Activated T-helper 2 cell treated with anti-CD3 and anti-CD28 coated beads, Interferon-gamma antibody, Interleukin-2, Interleukin-4, amounts not matched to agents 10 μg/mL and 5 μg/mL and 100 μg/mL, durations not matched to agents 14 hours and 24 hours and 36 hours (primary cell): ENCODE results near the gene RAET1L. TPM values are rescaled to one million over a fixed set of nuclear protein-coding genes. Genes with fewer than 3 reads are reported as not detected.
"Not testable (repeated sequence)": the region's sequence is repeated elsewhere in the genome, so short reads cannot be mapped to it uniquely, and the experiment has no call there.

Experiments used
- DNase-seq: peaks from one replicate; pipeline ENCODE4 v3.0.0; 2021; ENCODE audit warnings: low spot score
- H3K27ac Mint-ChIP-seq: one replicate; pipeline ENCODE4 v1.8.0; 2021; ENCODE audit warnings: mixed read lengths
- H3K27me3 Mint-ChIP-seq: one replicate; pipeline ENCODE4 v1.8.0; 2021; ENCODE audit warnings: low read depth, mixed read lengths
- H3K36me3 Mint-ChIP-seq: one replicate; pipeline ENCODE4 v1.8.0; 2021; ENCODE audit warnings: low read depth, mixed read lengths
- H3K4me1 Mint-ChIP-seq: one replicate; pipeline ENCODE4 v1.8.0; 2021; ENCODE audit warnings: low read depth, mixed read lengths
- H3K4me3 Mint-ChIP-seq: one replicate; pipeline ENCODE4 v1.8.0; 2021; ENCODE audit warnings: low read depth, mild to moderate bottlenecking, moderate library complexity, mixed read lengths
- H3K9me3 Mint-ChIP-seq: one replicate; pipeline ENCODE4 v1.8.0; 2021; ENCODE audit warnings: mixed read lengths
- intact Hi-C: fragments of 100-400 bp; cut with micrococcal nuclease; formaldehyde crosslinking; loops from one replicate; pipeline ENCODE4 v1.15.1; 2023
- total RNA-seq: library from RNA; stranded (reverse); gene quantifications from 2 replicates; pipeline ENCODE4 v1.2.3, GENCODE V29; 2022

The RAET1L gene
- total RNA-seq, 1 donor from 2014 or later = not detected

DNA sequence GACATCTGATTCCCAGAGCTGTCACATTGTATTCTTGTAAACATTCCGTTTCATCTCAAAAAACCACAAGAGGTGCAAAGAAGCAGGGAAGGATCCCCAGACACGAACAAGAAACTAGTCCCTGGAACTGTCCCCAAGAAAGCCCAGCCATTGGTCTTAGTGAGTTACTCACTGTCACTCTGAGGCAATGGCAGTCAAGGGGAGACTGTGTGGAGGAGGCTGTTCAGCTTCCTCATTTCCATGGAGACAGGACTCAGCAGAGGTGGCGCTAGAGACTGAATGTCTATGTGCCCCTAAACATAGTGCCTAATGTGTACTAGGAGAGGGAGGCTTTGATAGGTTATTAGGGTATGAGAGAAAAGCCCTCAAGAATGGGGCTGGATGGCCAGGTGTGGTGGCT, 50.5 kb downstream of the RAET1L start:
- Mint-ChIP-seq H3K4me1 (no peaks in the 10 kb centered on the region), H3K27me3 (peaks cover 73% of the 10 kb centered on the region), H3K36me3 (no peaks in the 10 kb centered on the region), H3K9me3 (no peaks in the 10 kb centered on the region), H3K4me3 (no peak overlapping the region), H3K27ac (no peak overlapping the region)
- DNase-seq = no peak
- intact Hi-C loops = no loop called here

DNA sequence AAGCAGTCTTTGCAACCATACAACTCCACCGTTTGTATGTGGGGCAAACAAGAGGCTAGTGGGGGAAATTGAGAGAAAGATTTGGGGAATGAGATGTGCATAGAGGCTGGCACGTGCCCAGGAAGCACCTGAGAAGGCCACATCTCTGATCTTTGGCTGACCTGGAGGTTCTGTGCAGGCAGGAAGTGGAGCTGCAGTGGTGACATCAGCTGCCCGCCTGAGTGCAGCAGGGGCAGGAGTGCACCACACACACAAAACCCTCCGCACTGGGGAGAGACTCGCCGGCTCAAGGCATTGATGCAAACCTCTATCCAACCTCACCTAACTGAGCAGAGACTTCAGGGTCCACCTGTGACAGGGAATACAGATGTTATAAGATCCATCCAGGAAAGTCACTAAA, 50.9 kb downstream of the RAET1L start:
- peaks cover 73% of the 10 kb centered on the region for H3K27me3 Mint-ChIP-seq
- H3K4me3 Mint-ChIP-seq, H3K36me3 Mint-ChIP-seq, DNase-seq, H3K4me1 Mint-ChIP-seq, H3K9me3 Mint-ChIP-seq, H3K27ac Mint-ChIP-seq, intact Hi-C loops: not testable (repeated sequence)

DNA sequence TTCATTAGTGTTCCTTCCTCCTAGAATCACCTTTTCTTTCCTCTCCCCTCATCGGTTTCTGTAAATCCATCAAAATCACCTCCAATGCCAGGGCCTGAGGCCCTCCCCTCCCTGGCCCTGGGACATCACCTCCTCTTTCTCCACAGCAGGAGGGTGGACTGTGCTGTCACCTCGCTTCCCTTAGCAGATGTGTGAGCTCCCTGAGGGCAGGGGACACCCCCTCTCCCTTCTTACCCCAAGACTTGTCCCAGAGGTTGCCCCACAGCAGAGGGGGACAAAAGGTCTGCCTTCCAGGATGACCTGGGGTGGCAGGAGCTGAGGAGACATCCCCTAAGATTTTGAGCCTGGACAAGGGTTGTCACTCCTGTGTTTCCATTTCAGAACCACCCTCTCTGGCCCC, 55.7 kb downstream of the RAET1L start:
- Mint-ChIP-seq H3K9me3 (no peaks in the 10 kb centered on the region), H3K36me3 (peaks cover 4% of the 10 kb centered on the region), H3K4me3 (no peak overlapping the region), H3K4me1 (peaks cover 9% of the 10 kb centered on the region), H3K27me3 (peaks cover 74% of the 10 kb centered on the region), H3K27ac (no peak overlapping the region)
- intact Hi-C loops = loop anchor here (10.0 kb wide), 1 partner anchor 175 kb away; the partner anchor contains the start of gene PPP1R14C
- DNase-seq = no peak

DNA sequence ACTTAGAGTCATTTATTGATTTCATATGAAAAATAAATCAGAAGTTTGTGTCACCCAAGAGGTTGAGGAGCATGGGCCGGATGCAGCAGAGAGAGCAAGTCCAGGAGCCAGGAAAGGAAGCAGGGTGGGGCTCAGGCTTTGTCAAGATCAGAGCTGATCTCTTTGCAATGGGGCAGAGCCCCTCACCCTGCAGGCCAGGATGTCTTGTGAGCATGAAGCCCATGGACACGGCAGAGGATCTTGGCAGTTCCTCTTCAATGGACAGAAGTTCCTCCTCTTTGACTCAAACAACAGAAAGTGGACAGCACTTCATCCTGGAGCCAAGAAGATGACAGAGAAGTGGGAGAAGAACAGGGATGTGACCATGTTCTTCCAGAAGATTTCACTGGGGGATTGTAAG, 56.4 kb downstream of the RAET1L start:
- intact Hi-C loops = loop anchor here (10.0 kb wide), 1 partner anchor 176 kb away; the partner anchor contains the start of gene PPP1R14C
- H3K9me3 Mint-ChIP-seq, H3K4me3 Mint-ChIP-seq, DNase-seq, H3K36me3 Mint-ChIP-seq, H3K27ac Mint-ChIP-seq: not testable (repeated sequence)
- Mint-ChIP-seq H3K27me3 (peaks cover 72% of the 10 kb centered on the region), H3K4me1 (peaks cover 13% of the 10 kb centered on the region)

Other genes starting within 250 kb of the RAET1L start
- 3.6 and 4.3 TPM in 2 replicates for gene LRP11, start 161.2 kb downstream of the RAET1L start, total RNA-seq
- gene RAET1E, start 127.4 kb downstream of the RAET1L start, total RNA-seq = not detected in 2 replicates
- not detected in 2 replicates for gene RAET1G, start 102.4 kb downstream of the RAET1L start, total RNA-seq
- gene ULBP2, start 83.5 kb downstream of the RAET1L start, total RNA-seq = 0.14 and 0.18 TPM in 2 replicates
- 0.41 and 0.48 TPM in 2 replicates for gene ULBP1, start 61.6 kb downstream of the RAET1L start, total RNA-seq
- gene ULBP3, start 43.6 kb upstream of the RAET1L start, total RNA-seq = 0.52 and 0.53 TPM in 2 replicates
- gene PPP1R14C, start 117.5 kb upstream of the RAET1L start, total RNA-seq = 0.11 and 0.23 TPM in 2 replicates